ENCODE data around the gene MON1A. TPM values are rescaled to one million over a fixed set of nuclear protein-coding genes. Genes with fewer than 3 reads are reported as not detected.

Gene MON1A
- total and polyA plus RNA-seq, 10 of the 15 experiments (the other 5 are each of a cell fraction or from before 2014, with no cell fraction given) = 1.3 to 10.5 (median 7.7) TPM

DNA sequence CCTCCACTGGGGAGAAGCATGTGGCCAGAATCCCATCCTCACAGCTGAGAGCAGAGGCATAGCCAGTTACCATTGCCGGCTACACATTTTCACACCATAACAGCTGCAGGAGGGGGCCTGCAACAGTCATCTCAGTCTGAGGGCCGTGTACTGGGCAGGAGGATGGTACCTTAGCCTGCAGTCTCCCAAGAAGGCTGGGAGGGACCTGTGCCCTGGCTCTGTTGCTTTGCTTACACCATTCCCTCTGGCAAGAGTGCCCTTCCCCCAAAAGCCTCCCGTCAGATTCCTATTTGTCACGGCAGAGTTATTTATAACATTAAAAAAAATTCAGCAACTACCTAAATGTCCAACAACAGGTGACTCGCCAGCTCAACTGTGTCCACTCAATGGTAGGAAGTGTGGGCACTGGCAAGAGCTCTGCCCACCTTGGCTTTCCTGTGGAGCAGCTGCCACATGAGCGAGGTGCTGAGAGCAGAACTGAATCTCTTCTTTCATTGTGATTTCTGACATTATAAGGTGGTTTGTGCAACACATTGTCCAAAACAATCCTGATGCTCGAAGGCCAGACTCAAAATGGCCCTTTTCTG lies 64.3 kb downstream of the MON1A start:
- H4K20me1 ChIP-seq (ENCODE audit: control insufficient read depth, insufficient read depth) = no peaks in the 10 kb centered on the region
- H3K27me3 ChIP-seq (replicated peaks in 1 of 2; ENCODE audit: control insufficient read depth in 2 of 2, insufficient read depth in 2 of 2, low read length in 1 of 2) = peaks cover 5 to 8% of the 10 kb centered on the region in 2 experiments; a peak in 3 of 4 replicates
- 37% methylated on average over 7 of the region's 7 CpGs for WGBS (ENCODE audit: insufficient coverage, insufficient replicate concordance, low lambda C conversion rate, missing lambda C conversion rate)
- TF ChIP-seq SP1 (IDR thresholded peaks at IDR 0.05; ENCODE audit: low read depth, low read length) (no peak), YBX1 (IDR thresholded peaks at IDR 0.05) (no peak), ZNF207 (IDR thresholded peaks at IDR 0.05; ENCODE audit: borderline replicate concordance) (no peak), TAF1 (IDR thresholded peaks at IDR 0.05; ENCODE audit: borderline replicate concordance, low read depth, low read length) (no peak), TCF7 (IDR thresholded peaks at IDR 0.05; ENCODE audit: borderline replicate concordance) (no peak), ZNF217 (IDR thresholded peaks at IDR 0.05) (no peak), RAD51 (IDR thresholded peaks at IDR 0.05) (no peak), YY1 (IDR thresholded peaks at IDR 0.05; ENCODE audit: low read depth, low read length) (no peak), NBN (IDR thresholded peaks at IDR 0.05) (no peak), CBX3 (IDR thresholded peaks at IDR 0.05; ENCODE audit: borderline replicate concordance, low read depth) (no peak), TBL1XR1 (IDR thresholded peaks at IDR 0.05; ENCODE audit: low read depth, low read length) (no peak)
- TF ChIP-seq, protein P1, sequence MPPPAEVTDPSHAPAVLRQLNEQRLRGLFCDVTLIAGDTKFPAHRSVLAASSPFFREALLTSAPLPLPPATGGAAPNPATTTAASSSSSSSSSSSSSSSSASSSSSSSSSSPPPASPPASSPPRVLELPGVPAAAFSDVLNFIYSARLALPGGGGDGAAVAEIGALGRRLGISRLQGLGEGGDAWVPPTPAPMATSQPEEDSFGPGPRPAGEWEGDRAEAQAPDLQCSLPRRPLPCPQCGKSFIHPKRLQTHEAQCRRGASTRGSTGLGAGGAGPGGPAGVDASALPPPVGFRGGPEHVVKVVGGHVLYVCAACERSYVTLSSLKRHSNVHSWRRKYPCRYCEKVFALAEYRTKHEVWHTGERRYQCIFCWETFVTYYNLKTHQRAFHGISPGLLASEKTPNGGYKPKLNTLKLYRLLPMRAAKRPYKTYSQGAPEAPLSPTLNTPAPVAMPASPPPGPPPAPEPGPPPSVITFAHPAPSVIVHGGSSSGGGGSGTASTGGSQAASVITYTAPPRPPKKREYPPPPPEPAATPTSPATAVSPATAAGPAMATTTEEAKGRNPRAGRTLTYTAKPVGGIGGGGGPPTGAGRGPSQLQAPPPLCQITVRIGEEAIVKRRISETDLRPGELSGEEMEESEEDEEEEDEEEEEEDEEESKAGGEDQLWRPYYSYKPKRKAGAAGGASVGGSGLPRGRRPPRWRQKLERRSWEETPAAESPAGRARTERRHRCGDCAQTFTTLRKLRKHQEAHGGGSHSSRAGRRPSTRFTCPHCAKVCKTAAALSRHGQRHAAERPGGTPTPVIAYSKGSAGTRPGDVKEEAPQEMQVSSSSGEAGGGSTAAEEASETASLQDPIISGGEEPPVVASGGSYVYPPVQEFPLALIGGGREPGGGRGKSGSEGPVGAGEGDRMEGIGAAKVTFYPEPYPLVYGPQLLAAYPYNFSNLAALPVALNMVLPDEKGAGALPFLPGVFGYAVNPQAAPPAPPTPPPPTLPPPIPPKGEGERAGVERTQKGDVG (CRISPR knock-in tag; IDR thresholded peaks at IDR 0.05) = no peak
- TF ChIP-seq, protein P2, sequence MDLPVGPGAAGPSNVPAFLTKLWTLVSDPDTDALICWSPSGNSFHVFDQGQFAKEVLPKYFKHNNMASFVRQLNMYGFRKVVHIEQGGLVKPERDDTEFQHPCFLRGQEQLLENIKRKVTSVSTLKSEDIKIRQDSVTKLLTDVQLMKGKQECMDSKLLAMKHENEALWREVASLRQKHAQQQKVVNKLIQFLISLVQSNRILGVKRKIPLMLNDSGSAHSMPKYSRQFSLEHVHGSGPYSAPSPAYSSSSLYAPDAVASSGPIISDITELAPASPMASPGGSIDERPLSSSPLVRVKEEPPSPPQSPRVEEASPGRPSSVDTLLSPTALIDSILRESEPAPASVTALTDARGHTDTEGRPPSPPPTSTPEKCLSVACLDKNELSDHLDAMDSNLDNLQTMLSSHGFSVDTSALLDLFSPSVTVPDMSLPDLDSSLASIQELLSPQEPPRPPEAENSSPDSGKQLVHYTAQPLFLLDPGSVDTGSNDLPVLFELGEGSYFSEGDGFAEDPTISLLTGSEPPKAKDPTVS (IDR thresholded peaks at IDR 0.05; ENCODE audit: low read depth, low read length) = no peak
- TF ChIP-seq, protein P3, sequence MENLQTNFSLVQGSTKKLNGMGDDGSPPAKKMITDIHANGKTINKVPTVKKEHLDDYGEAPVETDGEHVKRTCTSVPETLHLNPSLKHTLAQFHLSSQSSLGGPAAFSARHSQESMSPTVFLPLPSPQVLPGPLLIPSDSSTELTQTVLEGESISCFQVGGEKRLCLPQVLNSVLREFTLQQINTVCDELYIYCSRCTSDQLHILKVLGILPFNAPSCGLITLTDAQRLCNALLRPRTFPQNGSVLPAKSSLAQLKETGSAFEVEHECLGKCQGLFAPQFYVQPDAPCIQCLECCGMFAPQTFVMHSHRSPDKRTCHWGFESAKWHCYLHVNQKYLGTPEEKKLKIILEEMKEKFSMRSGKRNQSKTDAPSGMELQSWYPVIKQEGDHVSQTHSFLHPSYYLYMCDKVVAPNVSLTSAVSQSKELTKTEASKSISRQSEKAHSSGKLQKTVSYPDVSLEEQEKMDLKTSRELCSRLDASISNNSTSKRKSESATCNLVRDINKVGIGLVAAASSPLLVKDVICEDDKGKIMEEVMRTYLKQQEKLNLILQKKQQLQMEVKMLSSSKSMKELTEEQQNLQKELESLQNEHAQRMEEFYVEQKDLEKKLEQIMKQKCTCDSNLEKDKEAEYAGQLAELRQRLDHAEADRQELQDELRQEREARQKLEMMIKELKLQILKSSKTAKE (IDR thresholded peaks at IDR 0.05; ENCODE audit: low read depth, poor library complexity, severe bottlenecking) = no peak
- TF ChIP-seq, protein P4, sequence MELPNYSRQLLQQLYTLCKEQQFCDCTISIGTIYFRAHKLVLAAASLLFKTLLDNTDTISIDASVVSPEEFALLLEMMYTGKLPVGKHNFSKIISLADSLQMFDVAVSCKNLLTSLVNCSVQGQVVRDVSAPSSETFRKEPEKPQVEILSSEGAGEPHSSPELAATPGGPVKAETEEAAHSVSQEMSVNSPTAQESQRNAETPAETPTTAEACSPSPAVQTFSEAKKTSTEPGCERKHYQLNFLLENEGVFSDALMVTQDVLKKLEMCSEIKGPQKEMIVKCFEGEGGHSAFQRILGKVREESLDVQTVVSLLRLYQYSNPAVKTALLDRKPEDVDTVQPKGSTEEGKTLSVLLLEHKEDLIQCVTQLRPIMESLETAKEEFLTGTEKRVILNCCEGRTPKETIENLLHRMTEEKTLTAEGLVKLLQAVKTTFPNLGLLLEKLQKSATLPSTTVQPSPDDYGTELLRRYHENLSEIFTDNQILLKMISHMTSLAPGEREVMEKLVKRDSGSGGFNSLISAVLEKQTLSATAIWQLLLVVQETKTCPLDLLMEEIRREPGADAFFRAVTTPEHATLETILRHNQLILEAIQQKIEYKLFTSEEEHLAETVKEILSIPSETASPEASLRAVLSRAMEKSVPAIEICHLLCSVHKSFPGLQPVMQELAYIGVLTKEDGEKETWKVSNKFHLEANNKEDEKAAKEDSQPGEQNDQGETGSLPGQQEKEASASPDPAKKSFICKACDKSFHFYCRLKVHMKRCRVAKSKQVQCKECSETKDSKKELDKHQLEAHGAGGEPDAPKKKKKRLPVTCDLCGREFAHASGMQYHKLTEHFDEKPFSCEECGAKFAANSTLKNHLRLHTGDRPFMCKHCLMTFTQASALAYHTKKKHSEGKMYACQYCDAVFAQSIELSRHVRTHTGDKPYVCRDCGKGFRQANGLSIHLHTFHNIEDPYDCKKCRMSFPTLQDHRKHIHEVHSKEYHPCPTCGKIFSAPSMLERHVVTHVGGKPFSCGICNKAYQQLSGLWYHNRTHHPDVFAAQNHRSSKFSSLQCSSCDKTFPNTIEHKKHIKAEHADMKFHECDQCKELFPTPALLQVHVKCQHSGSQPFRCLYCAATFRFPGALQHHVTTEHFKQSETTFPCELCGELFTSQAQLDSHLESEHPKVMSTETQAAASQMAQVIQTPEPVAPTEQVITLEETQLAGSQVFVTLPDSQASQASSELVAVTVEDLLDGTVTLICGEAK (IDR thresholded peaks at IDR 0.05; ENCODE audit: borderline replicate concordance) = no peak

More for the DNA sequence above, 64.3 kb downstream of the MON1A start:
- H2AFZ ChIP-seq (ENCODE audit: control insufficient read depth, low read depth, low read length) = no peak overlapping the region
- CTCF ChIA-PET = no interaction called here
- no peak for ATAC-seq
- DNase-seq (ENCODE audit: low read depth, low spot score) = no peak
- intact Hi-C loops (cut with micrococcal nuclease; ENCODE audit: unreplicated experiment) = no loop called here
- no peak overlapping the region for H3K4me2 ChIP-seq (ENCODE audit: control insufficient read depth, insufficient read depth)
- no TSS peak for BruUV-seq (replicated peaks)
- H3K9me3 ChIP-seq (replicated peaks; ENCODE audit: control insufficient read depth, insufficient read depth, low read length) = no peaks in the 10 kb centered on the region
- no peak overlapping the region for H3K4me3 ChIP-seq
- no peaks in the 10 kb centered on the region for H3K79me2 ChIP-seq (ENCODE audit: control insufficient read depth, insufficient read depth, low read length)
- RAD21 ChIA-PET (ENCODE audit: unreplicated experiment) = no interaction called here
- no peaks in the 10 kb centered on the region for H3K4me1 ChIP-seq (ENCODE audit: control insufficient read depth, insufficient read depth, low read length)
- POLR2A ChIA-PET = interaction anchor here (0.6 kb wide), 1 partner anchor 1011 kb away, joined by 3 read pairs; no protein-coding TSS in a partner anchor
- in situ Hi-C loops (cut with MboI) = no loop called here
- no peak for FAIRE-seq
- no peak overlapping the region for H3K9ac ChIP-seq (ENCODE audit: control insufficient read depth, insufficient read depth, low read length)
- H3K27ac ChIP-seq (ENCODE audit: control insufficient read depth, insufficient read depth) = no peak overlapping the region
- H3K36me3 ChIP-seq (ENCODE audit: control insufficient read depth in 2 of 2, insufficient read depth in 2 of 2, low read length in 1 of 2) = no peaks in the 10 kb centered on the region
- SMC1A ChIA-PET (ENCODE audit: uncharacterized antibody, unreplicated experiment) = no interaction called here
